SK-N-SH (cell line): ENCODE measurements around the gene TRIM10. TPM values are rescaled to one million over a fixed set of nuclear protein-coding genes. Genes with fewer than 3 reads are reported as not detected.

Experiments used
- CTCF ChIA-PET: fragments of 300-600, 350-600 bp; formaldehyde crosslinking; extraction: SDS; loops from one replicate; lab custom pipeline; 2021; lab: Yijun Ruan, JAX
- POLR2A ChIA-PET: fragments of 350-600 bp; sonication (Branson Sonifier 250); formaldehyde crosslinking; extraction: SDS; loops from one replicate; lab custom pipeline; 2020; ENCODE audit warnings: antibody characterized with exemption, inconsistent platforms; lab: Yijun Ruan, JAX
- DNase-seq: peaks from one replicate; pipeline ENCODE4 v3.0.0; 2012
- H2AFZ ChIP-seq: fragments of 200-600 bp; sonication (generic); 2 replicates; pipeline ENCODE4 v1.8.1; 2016; ENCODE audit warnings: antibody characterized with exemption, mild to moderate bottlenecking, low read depth
- H3F3A ChIP-seq: fragments of 200-600 bp; sonication (generic); replicated peaks from 2 replicates; pipeline ENCODE3; 2016; ENCODE audit warnings: antibody characterized with exemption, mild to moderate bottlenecking; ENCODE audit not compliant: insufficient read depth
- H3K27ac ChIP-seq, 2 experiments: fragments of 200-500 bp in 1 of 2; fragments of 200-600 bp in 1 of 2; sonication (Bioruptor generic) in 1 of 2; sonication (generic), shearing (Covaris generic) in 1 of 2; 2 replicates each; pipeline versions ENCODE4 v1.5.1 to v1.6.1; 2014 to 2016; ENCODE audit warnings: low read depth in 2 of 2, inconsistent platforms in 1 of 2, low read length in 1 of 2, mild to moderate bottlenecking in 1 of 2, mixed read lengths in 1 of 2
- H3K27me3 ChIP-seq: fragments of 200-600 bp; sonication (generic), shearing (Covaris generic); 2 replicates; pipeline ENCODE4 v1.6.1; 2016; ENCODE audit warnings: mixed run types; ENCODE audit not compliant: insufficient read depth
- H3K36me3 ChIP-seq, 2 experiments: fragments of 200-500 bp in 1 of 2; fragments of 200-600 bp in 1 of 2; sonication (Bioruptor generic) in 1 of 2; sonication (generic) in 1 of 2; replicated peaks in 1 of 2; 2 replicates each; pipeline versions ENCODE3 to v1.5.1; 2014 to 2016; ENCODE audit warnings: low read length in 1 of 2, mild to moderate bottlenecking in 1 of 2; ENCODE audit not compliant: insufficient read depth in 2 of 2, control insufficient read depth in 1 of 2
- H3K4me1 ChIP-seq, 2 experiments: fragments of 200-500 bp in 1 of 2; fragments of 200-600 bp in 1 of 2; sonication (Bioruptor generic) in 1 of 2; sonication (generic), shearing (Covaris generic) in 1 of 2; 2 replicates each; pipeline versions ENCODE4 v1.5.1 to v1.6.1; 2014 to 2016; ENCODE audit warnings: low read depth in 1 of 2, low read length in 1 of 2, mixed run types in 1 of 2; ENCODE audit not compliant: insufficient read depth in 2 of 2, control insufficient read depth in 1 of 2
- H3K4me2 ChIP-seq: fragments of 200-600 bp; sonication (generic), shearing (Covaris generic); 2 replicates; pipeline ENCODE4 v1.6.1; 2017; ENCODE audit warnings: mixed run types
- H3K4me3 ChIP-seq, 2 experiments: fragments of 200-500 bp in 1 of 2; fragments of 200-600 bp in 1 of 2; sonication (Bioruptor generic) in 1 of 2; sonication (generic), shearing (Covaris generic) in 1 of 2; 2 replicates each; pipeline versions ENCODE4 v1.5.1 to v1.8.1; 2014 to 2016; ENCODE audit warnings: low read depth in 2 of 2, inconsistent platforms in 1 of 2, low read length in 1 of 2, mild to moderate bottlenecking in 1 of 2, mixed read lengths in 1 of 2, moderate library complexity in 1 of 2
- H3K79me2 ChIP-seq: fragments of 200-600 bp; sonication (generic); 2 replicates; pipeline ENCODE4 v1.8.1; 2017; ENCODE audit warnings: mild to moderate bottlenecking; ENCODE audit not compliant: insufficient read depth
- H3K9ac ChIP-seq: fragments of 200-600 bp; sonication (generic); 2 replicates; pipeline ENCODE4 v1.6.1; 2017; ENCODE audit warnings: mixed run types
- H3K9me2 ChIP-seq: fragments of 200-600 bp; sonication (generic); 2 replicates; pipeline ENCODE4 v1.6.1; 2017; ENCODE audit warnings: mixed run types
- H3K9me3 ChIP-seq: fragments of 200-600 bp; sonication (generic); 2 replicates; pipeline ENCODE4 v1.6.1; 2017; ENCODE audit warnings: mixed run types, mild to moderate bottlenecking, moderate library complexity
- H4K20me1 ChIP-seq: fragments of 200-600 bp; sonication (generic); 2 replicates; pipeline ENCODE4 v1.6.1; 2017; ENCODE audit warnings: mild to moderate bottlenecking, mixed run types; ENCODE audit not compliant: insufficient read depth
- ELF1 ChIP-seq: IDR thresholded peaks from 2 replicates; pipeline ENCODE4 v1.4.0; 2012
- EZH2phosphoT487 ChIP-seq: fragments of 200-600 bp; sonication (generic); IDR thresholded peaks from 2 replicates; pipeline ENCODE4 v1.6.1; 2017; ENCODE audit warnings: low read depth, mixed run types, mild to moderate bottlenecking, antibody characterized with exemption, moderate library complexity, borderline replicate concordance
- FOSL2 ChIP-seq: IDR thresholded peaks from 2 replicates; pipeline ENCODE4 v1.4.0; 2012; ENCODE audit warnings: low read depth, mild to moderate bottlenecking, moderate library complexity, borderline replicate concordance
- FOXJ3 ChIP-seq: sonication (generic); formaldehyde crosslinking; IDR thresholded peaks from 2 replicates; pipeline ENCODE4 v1.5.1; 2020; ENCODE audit warnings: mild to moderate bottlenecking, missing genetic modification reagents
- GATA2 ChIP-seq: sonication (generic); formaldehyde crosslinking; IDR thresholded peaks from 2 replicates; pipeline ENCODE4 v1.5.0; 2020; ENCODE audit warnings: mild to moderate bottlenecking, missing genetic modification reagents
- MEF2A ChIP-seq: IDR thresholded peaks from 2 replicates; pipeline ENCODE4 v1.4.0; 2012; ENCODE audit warnings: low read depth, borderline replicate concordance
- NRF1 ChIP-seq: IDR thresholded peaks from 2 replicates; pipeline ENCODE4 v1.6.1; 2012; ENCODE audit warnings: low read depth, mild to moderate bottlenecking, low read length
- SMC3 ChIP-seq: IDR thresholded peaks from 2 replicates; pipeline ENCODE4 v1.6.1; 2012; ENCODE audit warnings: low read depth, low read length, improper control_type of control experiment
- YY1 ChIP-seq: IDR thresholded peaks from 2 replicates; pipeline ENCODE4 v1.4.0; 2012; ENCODE audit warnings: low read depth, mild to moderate bottlenecking
- WGBS: methylation state at CpG from one replicate; pipeline ENCODE4 v1.1.6; 2017; ENCODE audit warnings: low lambda C conversion rate; 5-methylcytosine and 5-hydroxymethylcytosine counted together
- polyA plus RNA-seq, 3 experiments: library from polyadenylated mRNA; depleted of rRNA; stranded (reverse); fragments of >200 nt; gene quantifications; 2 replicates each; pipeline ENCODE4 v1.2.3, GENCODE V29; 2012
- TF ChIP-seq, protein P1 (sequence below): IDR thresholded peaks from 2 replicates; pipeline ENCODE4 v1.4.0; 2012; ENCODE audit warnings: low read depth
- TF ChIP-seq, protein P2 (sequence below): fragments of 200-600 bp; sonication (generic); IDR thresholded peaks from 2 replicates; pipeline ENCODE4 v1.6.1; 2017; ENCODE audit warnings: antibody characterized with exemption, mild to moderate bottlenecking, moderate library complexity
- TF ChIP-seq, protein P3 (sequence below): IDR thresholded peaks from 2 replicates; pipeline ENCODE4 v1.4.0; 2012; ENCODE audit warnings: low read depth, borderline replicate concordance

TRIM10 gene
- polyA plus RNA-seq, 1 of the 3 experiments (the other 2 are of a cell fraction) = not detected

DNA sequence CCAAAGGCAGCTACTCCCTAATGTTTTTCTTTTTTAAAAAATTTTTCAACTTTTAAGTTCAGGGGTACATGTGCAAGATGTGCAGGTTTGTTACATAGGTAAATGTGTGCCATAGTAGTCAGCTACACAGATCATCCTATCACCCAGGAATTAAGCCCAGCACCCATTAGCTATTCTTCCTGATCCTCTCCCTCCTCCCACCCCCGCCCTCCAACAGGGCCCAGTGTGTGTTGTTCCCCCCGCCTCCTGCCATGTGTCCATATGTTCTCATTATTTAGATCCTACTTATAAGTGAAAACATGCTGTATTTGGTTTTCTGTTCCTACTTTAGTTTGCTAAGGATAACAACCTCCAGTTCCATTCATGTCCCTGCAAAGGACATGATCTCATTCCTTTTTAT is 14.8 kb upstream of the TRIM10 start:
- Histone ChIP-seq H3K36me3 (no peaks in the 10 kb centered on the region), H3K4me2 (no peak overlapping the region), H2AFZ (no peak overlapping the region), H3K9me2 (no peaks in the 10 kb centered on the region), H3K79me2 (no peaks in the 10 kb centered on the region), H3K27me3 (peaks cover 35% of the 10 kb centered on the region), H4K20me1 (no peaks in the 10 kb centered on the region), H3K27ac (no peak overlapping the region), H3F3A (no peaks in the 10 kb centered on the region), H3K4me3 (no peak overlapping the region), H3K4me1 (peaks cover 0 to 3% of the 10 kb centered on the region in 2 experiments; a peak in 1 of 4 replicates), H3K9me3 (peaks cover 10% of the 10 kb centered on the region; the same call in 1 of the 2 replicates), H3K9ac (no peak overlapping the region)
- 7% methylated on average over 2 of the region's 2 CpGs for WGBS
- no peak for TF ChIP-seq FOXJ3 (CRISPR knock-in tag)
- TF ChIP-seq YY1 = no peak
- TF ChIP-seq, protein P1, sequence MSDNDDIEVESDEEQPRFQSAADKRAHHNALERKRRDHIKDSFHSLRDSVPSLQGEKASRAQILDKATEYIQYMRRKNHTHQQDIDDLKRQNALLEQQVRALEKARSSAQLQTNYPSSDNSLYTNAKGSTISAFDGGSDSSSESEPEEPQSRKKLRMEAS = no peak
- no peak for TF ChIP-seq NRF1
- ChIA-PET POLR2A (no interaction called here), CTCF (interaction anchor here (1.0 kb wide), 1 partner anchor 33 kb away, joined by 3 read pairs; no protein-coding TSS in a partner anchor)
- DNase-seq = no peak

DNA sequence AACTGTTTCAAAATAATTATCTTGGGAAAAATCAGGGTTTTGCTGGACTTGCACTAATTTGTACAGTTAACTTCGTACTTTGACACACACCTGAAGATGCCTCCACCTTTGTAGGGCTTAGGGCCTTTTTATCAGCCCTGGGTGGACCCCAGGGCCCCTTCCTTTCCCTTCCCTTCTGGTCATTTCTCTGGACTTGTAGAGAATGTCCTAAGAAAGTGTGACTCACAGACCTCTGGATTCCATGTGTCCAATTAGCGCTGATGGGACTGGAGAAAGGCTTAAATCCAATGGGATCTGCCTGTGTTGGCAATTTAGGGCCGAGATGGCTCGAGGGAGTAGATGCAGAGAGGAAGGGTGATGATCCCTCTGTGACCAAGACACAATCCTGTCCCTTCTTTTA is 11.7 kb upstream of the TRIM10 start:
- no peak overlapping the region for H3K4me2 ChIP-seq
- WGBS = 52% methylated on average over 4 of the region's 4 CpGs
- CTCF ChIA-PET = interaction anchor here (1.2 kb wide), 1 partner anchor 69 kb away, joined by 5 read pairs; no protein-coding TSS in a partner anchor
- H3K36me3 ChIP-seq = no peaks in the 10 kb centered on the region
- peaks cover 0 to 3% of the 10 kb centered on the region in 2 experiments; a peak in 1 of 4 replicates for H3K4me1 ChIP-seq
- no peaks in the 10 kb centered on the region for H3K9me2 ChIP-seq
- H3K79me2 ChIP-seq = no peaks in the 10 kb centered on the region
- TF ChIP-seq GATA2 (CRISPR knock-in tag) (no peak), MEF2A (no peak), NRF1 (no peak), ELF1 (no peak), FOSL2 (no peak), EZH2phosphoT487 (no peak), SMC3 (no peak), FOXJ3 (CRISPR knock-in tag) (no peak)
- TF ChIP-seq, protein P2, sequence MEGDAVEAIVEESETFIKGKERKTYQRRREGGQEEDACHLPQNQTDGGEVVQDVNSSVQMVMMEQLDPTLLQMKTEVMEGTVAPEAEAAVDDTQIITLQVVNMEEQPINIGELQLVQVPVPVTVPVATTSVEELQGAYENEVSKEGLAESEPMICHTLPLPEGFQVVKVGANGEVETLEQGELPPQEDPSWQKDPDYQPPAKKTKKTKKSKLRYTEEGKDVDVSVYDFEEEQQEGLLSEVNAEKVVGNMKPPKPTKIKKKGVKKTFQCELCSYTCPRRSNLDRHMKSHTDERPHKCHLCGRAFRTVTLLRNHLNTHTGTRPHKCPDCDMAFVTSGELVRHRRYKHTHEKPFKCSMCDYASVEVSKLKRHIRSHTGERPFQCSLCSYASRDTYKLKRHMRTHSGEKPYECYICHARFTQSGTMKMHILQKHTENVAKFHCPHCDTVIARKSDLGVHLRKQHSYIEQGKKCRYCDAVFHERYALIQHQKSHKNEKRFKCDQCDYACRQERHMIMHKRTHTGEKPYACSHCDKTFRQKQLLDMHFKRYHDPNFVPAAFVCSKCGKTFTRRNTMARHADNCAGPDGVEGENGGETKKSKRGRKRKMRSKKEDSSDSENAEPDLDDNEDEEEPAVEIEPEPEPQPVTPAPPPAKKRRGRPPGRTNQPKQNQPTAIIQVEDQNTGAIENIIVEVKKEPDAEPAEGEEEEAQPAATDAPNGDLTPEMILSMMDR = no peak
- TF ChIP-seq, protein P1 = no peak
- TF ChIP-seq, protein P3, sequence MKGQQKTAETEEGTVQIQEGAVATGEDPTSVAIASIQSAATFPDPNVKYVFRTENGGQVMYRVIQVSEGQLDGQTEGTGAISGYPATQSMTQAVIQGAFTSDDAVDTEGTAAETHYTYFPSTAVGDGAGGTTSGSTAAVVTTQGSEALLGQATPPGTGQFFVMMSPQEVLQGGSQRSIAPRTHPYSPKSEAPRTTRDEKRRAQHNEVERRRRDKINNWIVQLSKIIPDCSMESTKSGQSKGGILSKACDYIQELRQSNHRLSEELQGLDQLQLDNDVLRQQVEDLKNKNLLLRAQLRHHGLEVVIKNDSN = no peak
- TF ChIP-seq, all 33 proteins: peak for 0
- Histone ChIP-seq H3F3A (no peaks in the 10 kb centered on the region), H3K4me3 (no peak overlapping the region), H3K27me3 (peaks cover 60% of the 10 kb centered on the region), H4K20me1 (no peaks in the 10 kb centered on the region), H3K27ac (no peak overlapping the region), H2AFZ (no peak overlapping the region), H3K9ac (no peak overlapping the region), H3K9me3 (no peaks in the 10 kb centered on the region)
- POLR2A ChIA-PET = no interaction called here
- no peak for DNase-seq
